ENCODE results near the gene OGDH. TPM values are rescaled to one million over a fixed set of nuclear protein-coding genes. Genes with fewer than 3 reads are reported as not detected.

The OGDH gene
- total and polyA plus RNA-seq, 2 experiments from 2014 or later: 13.5 to 76.9 TPM

GRCh38 chr7:44665531-44666213 is 59.2 kb downstream of the OGDH start:
- no peaks in the 10 kb centered on the region; the same call in 1 of the 2 replicates for H4K20me1 ChIP-seq (replicated peaks; ENCODE audit: insufficient read depth)
- H3K4me1 ChIP-seq (ENCODE audit: insufficient read depth): no peaks in the 10 kb centered on the region
- H3K9me2 ChIP-seq (ENCODE audit: insufficient read depth): no peaks in the 10 kb centered on the region
- peak overlapping the region; percentile 72 for H3K27ac ChIP-seq (ENCODE audit: low read depth)
- H3K4me1 Mint-ChIP-seq: peaks cover 4% of the 10 kb centered on the region; the same call in 2 of the 3 replicates
- H3K36me3 Mint-ChIP-seq (ENCODE audit: low read depth): peaks cover 24% of the 10 kb centered on the region
- ATAC-seq (peak; percentile 29; the same call in 2 of the 3 replicates), DNase-seq (ENCODE audit: low spot score) (no peak)
- no peaks in the 10 kb centered on the region; the same call in 1 of the 2 replicates for H3K36me3 ChIP-seq (ENCODE audit: insufficient read depth)
- H3K4me3 ChIP-seq: no peak overlapping the region
- no peaks in the 10 kb centered on the region for H3K27me3 ChIP-seq (ENCODE audit: insufficient read depth)
- H3K4me3 Mint-ChIP-seq: no peak overlapping the region
- no peak overlapping the region for H3K4me2 ChIP-seq
- H3K27me3 Mint-ChIP-seq (ENCODE audit: insufficient read depth, low read depth, poor library complexity): no peaks in the 10 kb centered on the region
- peak overlapping the region; percentile 67 for H3K27ac Mint-ChIP-seq
- no peak for TF ChIP-seq NANOG (IDR thresholded peaks at IDR 0.05; ENCODE audit: borderline replicate concordance)
- TF ChIP-seq POLR2AphosphoS5 (IDR thresholded peaks at IDR 0.05; ENCODE audit: low read depth): no peak
- no peak for TF ChIP-seq JUNB (IDR thresholded peaks at IDR 0.05; ENCODE audit: unreplicated experiment)
- no peak for TF ChIP-seq CTCF (conservative IDR thresholded peaks at IDR 0.05; ENCODE audit: low read depth in 2 of 2)
- no peak for TF ChIP-seq ZNF462 (CRISPR knock-in tag; IDR thresholded peaks at IDR 0.05)
- no peak for TF ChIP-seq ZNF331 (CRISPR knock-in tag; IDR thresholded peaks at IDR 0.05; ENCODE audit: low read depth)
- no peak for TF ChIP-seq EZH2 (IDR thresholded peaks at IDR 0.05; ENCODE audit: low read depth, unreplicated experiment)
- no peak for TF ChIP-seq CREB1 (CRISPR knock-in tag; IDR thresholded peaks at IDR 0.05; ENCODE audit: low read depth)
- no peak for TF ChIP-seq ETS1 (IDR thresholded peaks at IDR 0.05)
- no peak for TF ChIP-seq ZNF114 (CRISPR knock-in tag; IDR thresholded peaks at IDR 0.05)
- no peak for TF ChIP-seq REST (IDR thresholded peaks at IDR 0.05; ENCODE audit: unreplicated experiment)
- TF ChIP-seq EZH2phosphoT487 (IDR thresholded peaks at IDR 0.05; ENCODE audit: unreplicated experiment): no peak
- TF ChIP-seq STAT1 (IDR thresholded peaks at IDR 0.05; ENCODE audit: unreplicated experiment): no peak
- H2AFZ ChIP-seq: no peak overlapping the region
- H3K79me2 ChIP-seq (replicated peaks; ENCODE audit: insufficient read depth): no peaks in the 10 kb centered on the region; the same call in 1 of the 2 replicates
- no peaks in the 10 kb centered on the region for H3F3A ChIP-seq (replicated peaks; ENCODE audit: low read depth)
- peaks cover 6% of the 10 kb centered on the region for H3K9me3 Mint-ChIP-seq

All from GM23338 (cell line).